Heart right ventricle (tissue), 16 donors: ENCODE measurements around the gene CMIP. TPM values are rescaled to one million over a fixed set of nuclear protein-coding genes. Genes with fewer than 3 reads are reported as not detected.

Experiments used
- ATAC-seq, 8 donors: fragments of 200-7000 bp; cut with Tn5 transposase; one replicate each; pipeline ENCODE4 v1.9.1; 2020; ENCODE audit warnings: mild to moderate bottlenecking in 8 of 8, moderate library complexity in 8 of 8, moderate number of reproducible peaks in 1 of 8
- DNase-seq, 2 donors: peaks; one replicate each; pipeline ENCODE4 v3.0.0-alpha.2; 2020
- H3K27ac ChIP-seq, 10 donors: fragments of 200-600 bp; sonication (generic) in 2 of 10; one replicate each; pipeline versions ENCODE4 v1.5.0 to v1.8.0; 2020 to 2022; ENCODE audit warnings: mild to moderate bottlenecking in 3 of 10
- H3K27me3 ChIP-seq, 7 donors: fragments of 200-600 bp; one replicate each; pipeline ENCODE4 v1.8.0; 2021 to 2022; ENCODE audit warnings: mild to moderate bottlenecking in 2 of 7
- H3K36me3 ChIP-seq, 9 donors: fragments of 200-600 bp; sonication (generic) in 1 of 9; one replicate each; pipeline versions ENCODE4 v1.5.0 to v1.8.0; 2020 to 2022; ENCODE audit warnings: mild to moderate bottlenecking in 2 of 9
- H3K4me1 ChIP-seq, 9 donors: fragments of 200-600 bp; sonication (generic) in 1 of 9; one replicate each; pipeline versions ENCODE4 v1.5.0 to v1.8.0; 2020 to 2022; ENCODE audit warnings: mild to moderate bottlenecking in 4 of 9
- H3K4me3 ChIP-seq, 10 donors: fragments of 200-600 bp; sonication (generic) in 2 of 10; one replicate each; pipeline versions ENCODE4 v1.5.0 to v1.8.0; 2020 to 2022; ENCODE audit warnings: mild to moderate bottlenecking in 7 of 10, moderate library complexity in 2 of 10
- H3K9me3 ChIP-seq, 11 donors: fragments of 200-600 bp in 10 of 11; sonication (generic) in 2 of 11; one replicate each; pipeline versions ENCODE4 v1.5.0 to v1.8.0; 2013 to 2022; ENCODE audit warnings: mild to moderate bottlenecking in 2 of 11, control low read depth in 1 of 11, moderate library complexity in 1 of 11
- WGBS, 2 donors: extraction: QIAGEN DNeasy Blood & Tissue Kit; methylation state at CpG; one replicate each; pipeline ENCODE4 v1.1.7; 2013; ENCODE audit warnings: inconsistent platforms in 1 of 2; 5-methylcytosine and 5-hydroxymethylcytosine counted together
- intact Hi-C, 10 donors: fragments of 100-400 bp; cut with DNase I; formaldehyde crosslinking; loops; one replicate each; pipeline versions ENCODE4 v1.11.1 to v1.14.2; 2022
- polyA plus RNA-seq, 2 donors: library from polyadenylated mRNA; stranded (reverse); fragments of 200-250 nt; gene quantifications; one replicate each; pipeline ENCODE4 v1.2.3, GENCODE V29; 2013
- total RNA-seq, 10 donors: library from RNA; stranded (reverse); fragmentation: NEBNext Ultra II Directional in 3 of 10; extraction: Animal tissue kit (Norgen Biotek cat#: 25700) in 3 of 10; gene quantifications; one replicate each; pipeline versions ENCODE4 v1.2.1 to v1.2.4, GENCODE V29; 2021 to 2023
- TF ChIP-seq, protein P1 (sequence below), 9 donors: fragments of 200-600 bp; sonication (generic) in 2 of 9; IDR thresholded peaks; one replicate each; pipeline versions ENCODE4 v1.5.0 to v1.8.0; 2021 to 2022; ENCODE audit warnings: antibody characterized with exemption in 9 of 9, mild to moderate bottlenecking in 5 of 9, moderate library complexity in 1 of 9
- donor health status: Arrhythmogenic right ventricular cardiomyopathy.
- donor health status: ischemic (EF 13 %, LVEDD 7.1; RV severe dilation, severe dysfunction).
- donor health status: healthy with polysubstance abuse.
- donor health status: DM: no; HTN: yes; CAD: no.
- donor health status: DM: no; HTN: no; CAD: no.
- donor health status: ischemic (EF 25% LVEDD 6.9; RV normal size, moderate dysfunction).
- donor health status: ischemic (EF 25% LVEDD 5.7; RV mildly dilated, moderate dysfunction).
- donor health status: healthy.
- donor health status: DM: yes; HTN: yes; CAD: no.
- donor health status: Ischemic cardiomyopathy.
- donor health status: ischemic (EF 35%, LVEDD 5.7; RV mildly dilated, moderate dysfunction).
- donor health status: nonischemic (EF 11% LVEDD 7.7; RV severe dilation, severe dysfunction).
- donor health status: DM: yes; HTN: yes; CAD: no.
- donor health status: PGD.
- donor health status: ischemic (EF 29% LVEDD 5.4; RV normal size, mild dysfunction).
- donor health status: nonischemic (EF 23%, LVEDD 6.1; RV moderate dilation, normal function).

Gene CMIP
- total and polyA plus RNA-seq, 12 donors: 5.4 to 32.8 (median 13.0) TPM

DNA sequence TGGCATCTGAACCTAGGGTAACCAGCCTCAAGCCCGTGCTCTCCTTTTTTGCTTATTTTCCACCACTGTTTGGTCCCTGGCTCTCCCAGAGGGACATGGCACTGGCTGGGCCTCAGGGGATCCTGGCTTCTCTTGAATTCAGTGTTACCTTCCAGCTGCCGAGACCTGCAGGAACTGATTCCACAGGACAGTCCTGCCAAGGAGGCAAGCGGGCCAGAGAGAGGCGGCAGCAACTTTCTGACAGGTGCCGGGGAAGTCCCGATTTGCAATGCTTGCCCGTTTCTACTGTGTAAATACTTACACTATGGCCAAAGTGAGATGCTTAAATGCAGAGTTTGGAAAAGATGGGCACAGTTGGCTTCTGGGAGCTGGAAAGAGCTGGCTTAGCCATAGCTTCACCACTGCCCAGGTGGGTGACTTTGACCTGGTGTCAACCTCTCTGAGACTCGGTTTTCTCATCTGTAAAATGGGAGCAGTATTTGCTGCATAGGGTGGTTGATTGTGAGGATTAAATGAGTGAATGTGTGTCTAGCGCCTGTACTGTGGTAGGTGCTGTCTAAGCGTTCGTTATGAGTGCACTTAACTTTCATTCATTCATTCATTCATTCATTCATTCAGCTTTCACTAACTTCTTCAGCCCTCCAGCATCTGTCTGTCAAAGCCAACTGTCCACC is 124.9 kb downstream of the CMIP start:
- intact Hi-C loops: loop anchor here in 1 of 10 donors (5.0 kb wide), 1 partner anchor 162 kb away; no protein-coding TSS in a partner anchor
- TF ChIP-seq, protein P1, sequence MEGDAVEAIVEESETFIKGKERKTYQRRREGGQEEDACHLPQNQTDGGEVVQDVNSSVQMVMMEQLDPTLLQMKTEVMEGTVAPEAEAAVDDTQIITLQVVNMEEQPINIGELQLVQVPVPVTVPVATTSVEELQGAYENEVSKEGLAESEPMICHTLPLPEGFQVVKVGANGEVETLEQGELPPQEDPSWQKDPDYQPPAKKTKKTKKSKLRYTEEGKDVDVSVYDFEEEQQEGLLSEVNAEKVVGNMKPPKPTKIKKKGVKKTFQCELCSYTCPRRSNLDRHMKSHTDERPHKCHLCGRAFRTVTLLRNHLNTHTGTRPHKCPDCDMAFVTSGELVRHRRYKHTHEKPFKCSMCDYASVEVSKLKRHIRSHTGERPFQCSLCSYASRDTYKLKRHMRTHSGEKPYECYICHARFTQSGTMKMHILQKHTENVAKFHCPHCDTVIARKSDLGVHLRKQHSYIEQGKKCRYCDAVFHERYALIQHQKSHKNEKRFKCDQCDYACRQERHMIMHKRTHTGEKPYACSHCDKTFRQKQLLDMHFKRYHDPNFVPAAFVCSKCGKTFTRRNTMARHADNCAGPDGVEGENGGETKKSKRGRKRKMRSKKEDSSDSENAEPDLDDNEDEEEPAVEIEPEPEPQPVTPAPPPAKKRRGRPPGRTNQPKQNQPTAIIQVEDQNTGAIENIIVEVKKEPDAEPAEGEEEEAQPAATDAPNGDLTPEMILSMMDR (IDR thresholded peaks at IDR 0.05): no peak
- Histone ChIP-seq H3K27ac (no peak overlapping the region), H3K4me1 (peaks cover 0 to 29% (median 16%) of the 10 kb centered on the region in 9 donors), H3K9me3 (no peaks in the 10 kb centered on the region), H3K27me3 (no peaks in the 10 kb centered on the region), H3K36me3 (peaks cover 0 to 6% (median 0%) of the 10 kb centered on the region in 9 donors), H3K4me3 (no peak overlapping the region)
- DNase-seq: no peak
- 90 to 97% methylated on average over 11 of the region's 11 CpGs for WGBS, 2 donors
- no peak for ATAC-seq

DNA sequence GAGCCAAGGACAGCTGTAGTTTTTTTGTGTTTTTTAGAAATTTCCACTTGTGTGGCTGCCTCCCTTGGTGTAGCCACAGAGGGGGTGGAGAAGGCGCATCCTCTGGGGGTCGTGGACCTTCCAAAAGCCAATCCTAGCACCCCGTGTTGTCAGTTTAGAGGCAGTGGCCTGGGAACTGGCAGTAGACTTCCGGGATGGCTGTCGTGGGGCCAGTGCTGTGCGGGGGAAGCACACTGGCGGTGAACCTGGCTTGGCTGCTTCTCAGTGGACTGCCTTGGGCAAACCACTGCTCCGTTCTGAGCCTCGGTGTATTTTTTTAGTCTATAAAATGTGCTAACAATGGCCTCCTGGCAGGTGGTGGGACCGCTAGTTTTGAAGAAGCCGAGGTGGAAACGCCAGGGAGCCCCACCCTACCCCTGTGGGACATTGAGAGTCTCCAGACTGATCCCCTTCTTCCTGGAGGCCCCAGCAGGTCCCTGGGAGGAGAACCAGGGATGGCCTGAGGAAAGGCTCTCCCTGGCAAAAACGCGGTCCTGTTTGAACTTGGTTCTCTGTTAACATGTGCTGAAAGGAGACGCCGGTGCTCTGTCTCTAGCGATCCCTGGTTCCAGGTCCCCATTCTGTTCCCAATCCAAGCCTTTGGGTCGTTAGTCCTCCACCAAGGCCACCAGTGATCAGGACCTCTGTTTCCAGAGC is 125.7 kb downstream of the CMIP start:
- H3K4me3 ChIP-seq: no peak overlapping the region
- DNase-seq (no peak), ATAC-seq (peak in 1 of 8 donors; percentile 29)
- H3K27ac ChIP-seq: peak overlapping the region in 2 of 10 donors; percentile 3 to 39
- peaks cover 0 to 28% (median 16%) of the 10 kb centered on the region in 9 donors for H3K4me1 ChIP-seq
- no peaks in the 10 kb centered on the region for H3K9me3 ChIP-seq
- WGBS, 2 donors: 65 to 67% methylated on average over 18 of the region's 18 CpGs
- no peaks in the 10 kb centered on the region for H3K27me3 ChIP-seq
- intact Hi-C loops: no loop called here
- H3K36me3 ChIP-seq: peaks cover 0 to 6% (median 0%) of the 10 kb centered on the region in 9 donors
- TF ChIP-seq, protein P1 (IDR thresholded peaks at IDR 0.05): no peak

GRCh38 chr16:81571175-81571574 is 126.6 kb downstream of the CMIP start:
- no peaks in the 10 kb centered on the region for H3K27me3 ChIP-seq
- intact Hi-C loops: no loop called here
- H3K36me3 ChIP-seq: peaks cover 0 to 6% (median 0%) of the 10 kb centered on the region in 9 donors
- TF ChIP-seq, protein P1 (IDR thresholded peaks at IDR 0.05): no peak
- 97 to 99% methylated on average over 4 of the region's 4 CpGs for WGBS, 2 donors
- H3K4me1 ChIP-seq: peaks cover 0 to 28% (median 16%) of the 10 kb centered on the region in 9 donors
- no peaks in the 10 kb centered on the region for H3K9me3 ChIP-seq
- DNase-seq (no peak), ATAC-seq (no peak)
- H3K27ac ChIP-seq: no peak overlapping the region
- no peak overlapping the region for H3K4me3 ChIP-seq

DNA sequence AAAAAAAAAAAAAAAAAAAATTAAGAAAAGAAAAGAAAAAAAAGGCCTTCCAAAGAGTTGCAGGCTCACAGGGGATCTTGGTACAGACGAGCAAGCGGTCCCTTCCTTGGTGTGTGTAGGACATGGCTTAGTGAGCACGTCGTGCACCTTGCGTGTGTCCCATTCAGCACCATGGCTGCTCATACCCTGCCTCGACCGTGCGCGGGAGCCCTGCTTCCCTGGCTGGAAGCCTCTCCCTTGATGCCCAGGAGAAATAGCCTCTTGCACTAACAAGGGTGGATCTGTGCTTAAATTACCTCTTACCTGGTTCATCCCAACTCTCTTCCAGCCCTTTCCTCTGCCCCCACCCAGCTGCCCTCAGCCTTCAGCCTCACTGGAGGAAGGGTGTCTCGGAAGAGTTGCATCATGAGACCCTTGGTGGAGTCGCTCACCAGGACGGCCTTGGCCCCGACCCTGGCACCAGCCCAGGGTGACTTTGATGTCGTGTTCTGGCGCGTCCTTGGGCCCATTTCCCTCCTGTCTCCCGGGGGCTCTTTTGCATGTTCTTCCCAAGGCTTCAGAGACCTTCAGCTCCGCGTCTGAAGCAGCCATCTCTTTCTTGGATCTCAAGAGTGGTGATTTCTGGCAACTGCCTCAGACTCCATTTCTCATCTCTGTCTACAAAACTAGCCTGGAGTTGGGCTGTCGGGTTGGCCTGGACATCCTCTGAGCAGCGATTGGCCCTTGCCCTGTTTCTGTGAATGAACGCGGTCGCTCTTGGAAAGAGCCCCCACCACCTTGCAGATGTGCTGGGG is 127.2 kb downstream of the CMIP start:
- Histone ChIP-seq H3K27me3 (no peaks in the 10 kb centered on the region), H3K4me1 (peaks cover 0 to 28% (median 16%) of the 10 kb centered on the region in 9 donors), H3K27ac (no peak overlapping the region), H3K4me3 (no peak overlapping the region), H3K36me3 (peaks cover 0 to 6% (median 0%) of the 10 kb centered on the region in 9 donors), H3K9me3 (no peaks in the 10 kb centered on the region)
- TF ChIP-seq, protein P1 (IDR thresholded peaks at IDR 0.05): no peak
- ATAC-seq (no peak), DNase-seq (no peak)
- intact Hi-C loops: no loop called here
- 83 to 88% methylated on average over 24 of the region's 24 CpGs for WGBS, 2 donors
